Activated CD8-positive, alpha-beta T cell treated with anti-CD3 and anti-CD28 coated beads for 36 hours (primary cell): ENCODE data around the gene EPB41L5. TPM values are rescaled to one million over a fixed set of nuclear protein-coding genes. Genes with fewer than 3 reads are reported as not detected.

Experiments
- ATAC-seq: fragments of 200-7000 bp; cut with Tn5 transposase; one replicate; pipeline ENCODE4 v1.10.0; 2021; ENCODE audit warnings: mild to moderate bottlenecking, moderate library complexity
- CTCF ChIA-PET: fragments of 350-600 bp; sonication (Branson Sonifier 250); formaldehyde crosslinking; loops from one replicate; lab custom pipeline; 2021; ENCODE audit warnings: antibody characterized with exemption; lab: Charles Lee
- POLR2A ChIA-PET: fragments of 350-600 bp; sonication (Branson Sonifier 250); formaldehyde crosslinking; loops from one replicate; lab custom pipeline; 2021; ENCODE audit warnings: antibody characterized with exemption; lab: Charles Lee
- DNase-seq: peaks from one replicate; pipeline ENCODE4 v3.0.0-alpha.2; 2020
- H3K27ac Mint-ChIP-seq: one replicate; pipeline ENCODE4 v1.8.0; 2021; ENCODE audit warnings: mild to moderate bottlenecking, mixed read lengths
- H3K27me3 Mint-ChIP-seq: one replicate; pipeline ENCODE4 v1.8.0; 2021; ENCODE audit warnings: mixed read lengths
- H3K36me3 Mint-ChIP-seq: one replicate; pipeline ENCODE4 v1.8.0; 2021; ENCODE audit warnings: low read depth, mixed read lengths
- H3K4me1 Mint-ChIP-seq: one replicate; pipeline ENCODE4 v1.8.0; 2021; ENCODE audit warnings: low read depth, mixed read lengths
- H3K4me3 Mint-ChIP-seq: one replicate; pipeline ENCODE4 v1.8.0; 2021; ENCODE audit warnings: mild to moderate bottlenecking, moderate library complexity, mixed read lengths
- H3K9me3 Mint-ChIP-seq: one replicate; pipeline ENCODE4 v1.8.0; 2021; ENCODE audit warnings: mixed read lengths
- CTCF ChIP-seq: fragments of 200-600 bp; IDR thresholded peaks from one replicate; pipeline ENCODE4 v1.8.0; 2022; ENCODE audit warnings: antibody characterized with exemption, mild to moderate bottlenecking
- intact Hi-C: fragments of 100-400 bp; cut with micrococcal nuclease; formaldehyde crosslinking; loops from one replicate; pipeline ENCODE4 v1.10.0; 2022
- total RNA-seq, 2 experiments: library from RNA; stranded (reverse); gene quantifications; one replicate each; pipeline ENCODE4 v1.2.3, GENCODE V29; 2021

Gene EPB41L5
- total RNA-seq, 2 experiments from 2014 or later: 3.9 TPM

- Mint-ChIP-seq H3K4me3 (no peak overlapping the region), H3K36me3 (peaks cover 11% of the 10 kb centered on the region), H3K27ac (no peak overlapping the region), H3K4me1 (no peaks in the 10 kb centered on the region), H3K9me3 (peaks cover 4% of the 10 kb centered on the region), H3K27me3 (no peaks in the 10 kb centered on the region)
- ATAC-seq: no peak
- CTCF ChIA-PET: no interaction called here
- intact Hi-C loops: no loop called here
- no peak for TF ChIP-seq CTCF
- no peak for DNase-seq
- POLR2A ChIA-PET: no interaction called here
These were observed 62.7 kb downstream of the EPB41L5 start for GRCh38 chr2:120075545-120075944.

- no peaks in the 10 kb centered on the region for H3K27me3 Mint-ChIP-seq
- H3K9me3 Mint-ChIP-seq: peaks cover 4% of the 10 kb centered on the region
- no peak for ATAC-seq
- H3K27ac Mint-ChIP-seq: no peak overlapping the region
- no peak for TF ChIP-seq CTCF
- DNase-seq: peak; percentile 13
- ChIA-PET POLR2A (no interaction called here), CTCF (interaction anchor here (1.0 kb wide), 1 partner anchor 97 kb away, joined by 4 read pairs; no protein-coding TSS in a partner anchor)
- H3K4me1 Mint-ChIP-seq: no peaks in the 10 kb centered on the region
- H3K4me3 Mint-ChIP-seq: no peak overlapping the region
- intact Hi-C loops: no loop called here
- H3K36me3 Mint-ChIP-seq: peaks cover 14% of the 10 kb centered on the region
These were observed 65.0 kb downstream of the EPB41L5 start for GRCh38 chr2:120077896-120078295.

DNA sequence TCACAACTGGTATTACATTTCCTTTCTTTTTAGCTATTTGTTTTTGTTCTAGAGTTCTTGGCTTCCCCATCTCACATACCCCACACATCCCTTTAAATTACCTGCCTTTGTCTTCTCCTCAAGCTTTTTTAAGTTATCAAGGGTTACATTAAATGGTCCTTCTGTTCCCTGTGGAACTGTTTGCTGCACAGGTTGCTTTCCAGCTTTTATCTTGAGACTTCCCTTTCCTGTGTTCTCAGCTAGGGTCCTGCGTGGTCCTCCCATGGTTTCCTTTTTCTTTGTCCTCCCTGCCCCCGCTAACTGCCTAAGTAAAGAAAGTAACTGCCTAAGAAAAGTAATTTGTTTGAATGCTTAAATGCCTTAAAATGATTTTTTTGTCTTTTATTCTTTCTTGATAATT, 66.8 kb downstream of the EPB41L5 start:
- no peak for TF ChIP-seq CTCF
- POLR2A ChIA-PET: no interaction called here

GRCh38 chr2:120091436-120091835, 78.6 kb downstream of the EPB41L5 start:
- Mint-ChIP-seq H3K27ac (no peak overlapping the region), H3K9me3 (no peaks in the 10 kb centered on the region), H3K36me3 (peaks cover 4% of the 10 kb centered on the region), H3K27me3 (no peaks in the 10 kb centered on the region), H3K4me3 (no peak overlapping the region), H3K4me1 (no peaks in the 10 kb centered on the region)
- ChIA-PET CTCF (no interaction called here), POLR2A (no interaction called here)
- DNase-seq: no peak
- no peak for ATAC-seq
- intact Hi-C loops: no loop called here
- TF ChIP-seq CTCF: no peak

More for the DNA sequence above, 66.8 kb downstream of the EPB41L5 start:
- H3K36me3 Mint-ChIP-seq: peaks cover 14% of the 10 kb centered on the region
- no peaks in the 10 kb centered on the region for H3K27me3 Mint-ChIP-seq
- DNase-seq: no peak
- intact Hi-C loops: no loop called here
- H3K4me3 Mint-ChIP-seq: no peak overlapping the region
- CTCF ChIA-PET: no interaction called here
- no peak for ATAC-seq
- H3K27ac Mint-ChIP-seq: no peak overlapping the region
- H3K9me3 Mint-ChIP-seq: peaks cover 4% of the 10 kb centered on the region
- H3K4me1 Mint-ChIP-seq: no peaks in the 10 kb centered on the region

GRCh38 chr2:120094795-120095194, 81.9 kb downstream of the EPB41L5 start:
- ChIA-PET POLR2A (interaction anchor here (0.6 kb wide), 1 partner anchor 49 kb away, joined by 3 read pairs; no protein-coding TSS in a partner anchor), CTCF (no interaction called here)
- intact Hi-C loops: no loop called here
- no peaks in the 10 kb centered on the region for H3K27me3 Mint-ChIP-seq
- DNase-seq: no peak
- no peaks in the 10 kb centered on the region for H3K9me3 Mint-ChIP-seq
- no peak overlapping the region for H3K4me3 Mint-ChIP-seq
- no peaks in the 10 kb centered on the region for H3K4me1 Mint-ChIP-seq
- no peak overlapping the region for H3K27ac Mint-ChIP-seq
- no peak for TF ChIP-seq CTCF
- no peak for ATAC-seq
- H3K36me3 Mint-ChIP-seq: peaks cover 6% of the 10 kb centered on the region
